HEK293T (cell line): Measurements from ENCODE around the gene PTMA.

ENCODE experiments used
- CTCF ChIA-PET: fragments of 350-600 bp; formaldehyde crosslinking; extraction: SDS; loops from one replicate; lab custom pipeline; 2021; ENCODE audit warnings: antibody characterized with exemption, inconsistent platforms; lab: Yijun Ruan, JAX
- POLR2A ChIA-PET: fragments of 350-600 bp; formaldehyde crosslinking; extraction: SDS; loops from one replicate; lab custom pipeline; 2020; ENCODE audit warnings: antibody characterized with exemption, inconsistent platforms; lab: Yijun Ruan, JAX
- DNase-seq: peaks from one replicate; pipeline ENCODE4 v3.0.0; 2012; ENCODE audit warnings: mixed read lengths; ENCODE audit errors: extremely low spot score
- ARNT ChIP-seq: fragments of 450-650 bp; IDR thresholded peaks from 2 replicates; pipeline ENCODE4 v1.6.1; 2017; ENCODE audit warnings: mild to moderate bottlenecking
- BHLHE40 ChIP-seq: fragments of 450-650 bp; IDR thresholded peaks from 2 replicates; pipeline ENCODE4 v1.6.1; 2016; ENCODE audit warnings: mild to moderate bottlenecking, moderate library complexity, borderline replicate concordance
- CTBP1 ChIP-seq: fragments of 450-650 bp; IDR thresholded peaks from 2 replicates; pipeline ENCODE4 v1.6.1; 2016; ENCODE audit warnings: borderline replicate concordance
- ELF4 ChIP-seq: fragments of 450-650 bp; IDR thresholded peaks from 2 replicates; pipeline ENCODE4 v1.6.1; 2017; ENCODE audit warnings: antibody characterized with exemption
- FOXA1 ChIP-seq: fragments of 450-650 bp; IDR thresholded peaks from 2 replicates; pipeline ENCODE4 v1.6.1; 2016; ENCODE audit warnings: mild to moderate bottlenecking
- FOXK2 ChIP-seq: fragments of 450-650 bp; IDR thresholded peaks from 2 replicates; pipeline ENCODE4 v1.6.1; 2016; ENCODE audit warnings: mild to moderate bottlenecking
- FOXM1 ChIP-seq: fragments of 450-650 bp; IDR thresholded peaks from 2 replicates; pipeline ENCODE4 v1.6.1; 2017; ENCODE audit warnings: mild to moderate bottlenecking, borderline replicate concordance
- HDGF ChIP-seq: fragments of 450-650 bp; IDR thresholded peaks from 2 replicates; pipeline ENCODE4 v1.6.1; 2017; ENCODE audit warnings: antibody characterized with exemption, borderline replicate concordance
- L3MBTL2 ChIP-seq: fragments of 450-650 bp; conservative IDR thresholded peaks from 2 replicates; pipeline ENCODE4 v1.6.1; 2016; ENCODE audit warnings: mild to moderate bottlenecking
- LEF1 ChIP-seq: fragments of 450-650 bp; IDR thresholded peaks from 2 replicates; pipeline ENCODE4 v1.6.1; 2017; ENCODE audit warnings: mild to moderate bottlenecking, borderline replicate concordance
- NFRKB ChIP-seq: fragments of 450-650 bp; IDR thresholded peaks from 2 replicates; pipeline ENCODE4 v1.6.1; 2016; ENCODE audit warnings: mild to moderate bottlenecking, moderate library complexity
- PKNOX1 ChIP-seq: fragments of 450-650 bp; IDR thresholded peaks from 2 replicates; pipeline ENCODE4 v1.6.1; 2016
- SP1 ChIP-seq: fragments of 450-650 bp; IDR thresholded peaks from 2 replicates; pipeline ENCODE4 v1.6.1; 2017
- SUZ12 ChIP-seq: fragments of 450-650 bp; IDR thresholded peaks from 2 replicates; pipeline ENCODE4 v1.6.1; 2016; ENCODE audit warnings: mild to moderate bottlenecking
- TARDBP ChIP-seq: fragments of 450-650 bp; IDR thresholded peaks from 2 replicates; pipeline ENCODE4 v1.6.1; 2016
- ZNF384 ChIP-seq: fragments of 450-650 bp; IDR thresholded peaks from 2 replicates; pipeline ENCODE4 v1.6.1; 2016

The PTMA gene

DNA sequence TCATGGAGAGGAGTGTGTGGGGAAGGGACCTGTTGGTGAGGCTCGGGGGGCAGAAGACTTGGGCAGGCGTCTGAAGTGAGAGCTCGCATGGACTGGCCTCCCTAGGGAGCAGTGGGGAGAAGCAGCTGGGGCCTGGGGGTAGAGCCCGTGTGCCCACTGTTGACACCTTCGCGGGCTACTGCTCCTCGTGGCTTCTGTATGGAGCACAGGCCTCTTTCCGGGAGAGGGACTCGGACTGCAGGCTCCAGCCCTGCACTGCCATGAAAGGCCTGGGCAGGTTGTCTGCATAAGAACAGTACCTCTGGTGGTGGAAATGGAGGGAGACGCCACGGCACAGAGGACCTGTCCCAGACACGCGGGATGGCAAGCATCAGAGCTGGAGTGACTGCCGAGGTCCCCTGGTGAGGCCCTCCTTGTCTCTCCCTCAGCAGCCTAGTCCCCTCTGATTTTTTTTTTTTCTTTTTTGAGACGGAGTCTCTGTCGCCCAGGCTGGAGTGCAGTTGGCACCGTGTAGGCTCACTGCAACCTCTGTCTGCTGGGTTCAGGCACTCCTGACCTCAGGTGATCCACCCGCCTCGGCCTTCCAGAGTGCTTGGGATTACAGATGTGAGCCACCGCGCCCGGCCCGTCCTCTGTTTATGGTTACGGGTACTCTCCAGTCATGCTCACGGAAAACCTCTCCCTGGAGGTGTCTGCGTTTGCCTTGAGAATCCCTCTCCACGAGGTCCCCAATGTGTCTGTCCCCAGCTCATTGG, 44.7 kb upstream of the PTMA start:
- POLR2A ChIA-PET, result interaction anchor here (1.3 to 1.5 kb wide), 2 partner anchors 9 to 199 kb away, joined by 3 to 4 read pairs; partner anchors contain the start of gene NCL
- TF ChIP-seq PKNOX1 (no peak), BHLHE40 (no peak), FOXM1 (no peak), FOXA1 (no peak), CTBP1 (no peak), ARNT (no peak), TARDBP (no peak), HDGF (no peak), ELF4 (no peak), NFRKB (no peak), FOXK2 (no peak), ZNF384 (no peak), SUZ12 (no peak), LEF1 (no peak)
- CTCF ChIA-PET, result no interaction called here
- no peak for DNase-seq

DNA sequence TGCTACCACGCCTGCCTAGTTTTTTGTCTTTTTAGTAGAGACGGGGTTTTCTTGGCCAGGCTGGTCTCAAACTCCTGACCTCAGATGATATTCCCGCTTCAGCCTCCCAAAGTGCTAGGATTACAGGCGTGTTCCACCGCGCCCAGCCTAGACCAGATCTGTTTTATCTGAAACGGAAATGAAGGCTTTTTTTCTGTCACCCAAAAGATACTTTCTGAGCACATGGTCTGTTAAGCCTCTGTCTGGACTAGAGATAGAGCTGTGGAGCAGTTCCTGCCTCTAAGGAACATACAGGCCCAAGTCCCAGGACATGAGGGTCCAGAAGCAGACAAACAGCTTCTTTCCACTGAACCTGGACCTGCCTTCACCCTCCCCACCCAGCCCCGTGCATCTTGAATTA, 43.6 kb upstream of the PTMA start:
- POLR2A ChIA-PET, result interaction anchor here (0.8 to 3.7 kb wide), 4 partner anchors 22 to 200 kb away, joined by 3 to 19 read pairs (median 3); partner anchors contain the start of genes NCL and PTMA
- DNase-seq, result no peak
- CTCF ChIA-PET, result no interaction called here
- TF ChIP-seq ELF4 (no peak), ARNT (no peak), SP1 (no peak), L3MBTL2 (no peak), FOXM1 (no peak), CTBP1 (no peak), BHLHE40 (no peak), SUZ12 (no peak), FOXK2 (no peak), PKNOX1 (no peak), NFRKB (no peak)

- ChIA-PET POLR2A (interaction anchor here (0.6 to 3.7 kb wide), 13 partner anchors 10 to 201 kb away, joined by 3 to 19 read pairs (median 4); partner anchors contain the start of genes NCL and PTMA), CTCF (no interaction called here)
- TF ChIP-seq L3MBTL2 (no peak), FOXA1 (no peak), SUZ12 (no peak), SP1 (no peak)
- no peak for DNase-seq
These were observed 42.8 kb upstream of the PTMA start for GRCh38 chr2:231665245-231666170.

DNA sequence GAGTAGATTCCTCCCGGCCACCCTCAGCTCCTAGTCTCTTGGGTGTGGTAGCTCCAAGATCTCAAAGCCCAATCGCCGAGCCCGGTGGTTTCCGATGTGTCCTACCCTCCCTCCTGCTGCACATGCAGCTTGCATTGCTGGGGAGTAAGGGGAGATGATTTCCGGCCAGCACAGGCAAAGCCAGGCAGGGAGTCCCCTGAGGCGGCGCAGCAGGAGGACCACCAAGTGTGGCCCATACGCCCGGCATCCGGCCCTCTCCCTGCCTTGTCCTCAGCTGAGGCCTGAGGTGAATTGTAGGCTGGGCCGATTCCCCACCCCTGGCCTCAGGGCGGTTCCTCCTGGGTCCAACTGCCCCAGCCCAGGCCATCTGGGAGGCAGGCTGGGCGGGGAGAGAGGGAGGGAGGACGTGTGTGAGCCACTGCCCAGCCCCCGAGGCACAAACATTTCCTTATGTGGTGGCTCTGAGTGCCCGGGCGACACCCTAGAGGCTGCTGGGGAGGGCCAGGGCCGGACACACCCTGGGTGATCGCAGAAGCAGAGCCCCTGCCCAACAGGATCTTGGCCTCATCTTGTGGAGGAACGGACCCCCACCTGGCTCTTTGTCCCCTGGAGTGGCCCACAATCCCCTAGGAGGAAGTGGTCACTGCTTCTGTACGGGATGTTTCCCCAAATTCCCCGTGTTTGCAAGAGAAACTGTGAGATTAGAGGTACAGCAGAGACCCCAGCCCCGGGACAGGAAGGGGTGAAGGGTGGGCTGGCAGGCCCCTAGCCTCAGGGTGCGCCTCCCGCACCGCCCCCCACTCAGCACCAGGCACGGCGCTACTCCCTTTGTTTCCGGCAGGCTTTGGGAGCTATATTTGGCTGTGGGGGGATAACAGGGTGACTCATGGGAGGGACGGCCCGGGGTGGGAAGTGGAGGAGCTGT, 41.9 kb upstream of the PTMA start:
- POLR2A ChIA-PET, result interaction anchor here (0.6 to 3.7 kb wide), 20 partner anchors 8 to 202 kb away, joined by 3 to 19 read pairs (median 4); partner anchors contain the start of genes NCL, PDE6D and PTMA
- DNase-seq, result peak; percentile 35
- TF ChIP-seq L3MBTL2 (no peak), LEF1 (no peak), CTBP1 (no peak)
- CTCF ChIA-PET, result interaction anchor here (0.6 to 1.0 kb wide), 4 partner anchors 11 to 47 kb away, joined by 3 to 5 read pairs (median 4); no protein-coding TSS in a partner anchor

DNA sequence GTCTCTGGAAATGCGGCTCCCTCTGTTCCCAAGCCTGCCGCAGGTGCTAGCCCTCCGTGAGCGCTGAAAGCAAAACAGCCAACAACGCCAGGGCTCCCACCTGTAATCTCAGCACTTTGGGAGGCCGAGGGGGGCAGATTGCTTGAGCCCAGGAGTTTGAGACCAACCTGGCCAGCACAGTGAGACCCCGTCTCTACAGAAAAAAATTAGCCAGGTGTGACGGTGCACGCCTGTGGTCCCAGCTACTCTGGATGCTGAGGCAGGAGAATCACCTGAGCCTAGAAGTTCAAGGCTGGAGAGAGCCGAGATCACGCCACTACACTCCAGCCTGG, 41.3 kb upstream of the PTMA start:
- POLR2A ChIA-PET, result interaction anchor here (0.6 to 3.7 kb wide), 12 partner anchors 8 to 203 kb away, joined by 3 to 19 read pairs (median 4); partner anchors contain the start of genes NCL, PDE6D and PTMA
- DNase-seq, result no peak
- no peak for TF ChIP-seq TARDBP
- TF ChIP-seq L3MBTL2, result no peak
- TF ChIP-seq NFRKB, result no peak
- no peak for TF ChIP-seq ELF4
- TF ChIP-seq BHLHE40, result no peak
- no peak for TF ChIP-seq PKNOX1
- no peak for TF ChIP-seq SP1
- TF ChIP-seq CTBP1, result no peak
- no peak for TF ChIP-seq FOXM1
- TF ChIP-seq ZNF384, result no peak
- no peak for TF ChIP-seq FOXA1
- TF ChIP-seq FOXK2, result no peak
- TF ChIP-seq HDGF, result no peak
- TF ChIP-seq LEF1, result no peak
- no peak for TF ChIP-seq ARNT
- TF ChIP-seq SUZ12, result no peak
- CTCF ChIA-PET, result interaction anchor here (0.6 to 1.0 kb wide), 4 partner anchors 10 to 47 kb away, joined by 3 to 5 read pairs (median 4); no protein-coding TSS in a partner anchor
